ENCODE results near the gene SPTSSB. TPM values are rescaled to one million over a fixed set of nuclear protein-coding genes. Genes with fewer than 3 reads are reported as not detected.

Gene SPTSSB
- total RNA-seq, 2 experiments from 2014 or later: not detected

DNA sequence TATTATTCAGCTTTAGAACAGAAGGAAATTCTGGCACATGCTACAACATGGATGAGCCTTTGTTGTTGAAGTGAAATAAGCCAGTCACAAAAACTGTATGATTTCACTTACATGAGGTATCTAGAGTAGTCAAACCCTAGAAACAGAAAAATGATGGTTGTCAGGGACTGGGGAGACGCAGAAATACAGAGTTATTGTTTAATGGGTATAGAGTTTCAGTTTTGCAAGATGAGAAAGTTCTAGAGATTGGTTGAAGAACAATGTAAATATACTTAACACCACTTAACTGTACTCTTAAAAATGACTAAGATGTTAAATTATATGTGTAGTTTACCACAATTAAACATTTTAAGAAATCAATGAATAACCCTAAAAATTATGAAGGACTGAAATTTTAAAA, 15.8 kb downstream of the SPTSSB start:
- Histone ChIP-seq H3K9me3 (ENCODE audit: low read length) (no peaks in the 10 kb centered on the region), H3K36me3 (ENCODE audit: insufficient read depth, low read length) (no peaks in the 10 kb centered on the region), H3K27ac (ENCODE audit: low read depth, low read length, poor library complexity, severe bottlenecking) (no peak overlapping the region), H3K79me2 (ENCODE audit: insufficient read depth, low read depth, low read length) (no peaks in the 10 kb centered on the region), H4K20me1 (ENCODE audit: insufficient read depth, low read length) (no peaks in the 10 kb centered on the region), H3K4me3 (ENCODE audit: low read depth, low read length, poor library complexity, severe bottlenecking) (no peak overlapping the region), H3K4me2 (ENCODE audit: low read length) (no peak overlapping the region), H3K4me1 (ENCODE audit: insufficient read depth, low read length, poor library complexity, severe bottlenecking) (no peaks in the 10 kb centered on the region), H2AFZ (ENCODE audit: low read length) (no peak overlapping the region), H3K9me2 (ENCODE audit: insufficient read depth, low read length) (no peaks in the 10 kb centered on the region)
- CTCF ChIA-PET (ENCODE audit: unreplicated experiment): no interaction called here
- intact Hi-C loops (cut with micrococcal nuclease; ENCODE audit: unreplicated experiment): no loop called here
- BruUV-seq (replicated peaks): no TSS peak
- TF ChIP-seq CTCF (conservative IDR thresholded peaks at IDR 0.05; ENCODE audit: low read length): no peak
- TF ChIP-seq EZH2phosphoT487 (IDR thresholded peaks at IDR 0.05; ENCODE audit: borderline replicate concordance, low read depth, low read length): no peak
- POLR2A ChIA-PET: interaction anchor here (0.7 kb wide), 1 partner anchor 8 kb away, joined by 3 read pairs; no protein-coding TSS in a partner anchor
- DNase-seq (ENCODE audit: low spot score): no peak

GRCh38 chr3:161354554-161354953, 16.8 kb downstream of the SPTSSB start:
- no peak overlapping the region for H2AFZ ChIP-seq (ENCODE audit: low read length)
- DNase-seq (ENCODE audit: low spot score): no peak
- no peak overlapping the region for H3K4me3 ChIP-seq (ENCODE audit: low read depth, low read length, poor library complexity, severe bottlenecking)
- H4K20me1 ChIP-seq (ENCODE audit: insufficient read depth, low read length): no peaks in the 10 kb centered on the region
- intact Hi-C loops (cut with micrococcal nuclease; ENCODE audit: unreplicated experiment): no loop called here
- BruUV-seq (replicated peaks): no TSS peak
- CTCF ChIA-PET (ENCODE audit: unreplicated experiment): no interaction called here
- H3K27ac ChIP-seq (ENCODE audit: low read depth, low read length, poor library complexity, severe bottlenecking): no peak overlapping the region
- POLR2A ChIA-PET: no interaction called here
- H3K9me3 ChIP-seq (ENCODE audit: low read length): no peaks in the 10 kb centered on the region
- no peaks in the 10 kb centered on the region for H3K4me1 ChIP-seq (ENCODE audit: insufficient read depth, low read length, poor library complexity, severe bottlenecking)
- no peaks in the 10 kb centered on the region for H3K36me3 ChIP-seq (ENCODE audit: insufficient read depth, low read length)
- no peak overlapping the region for H3K4me2 ChIP-seq (ENCODE audit: low read length)
- no peak for TF ChIP-seq EZH2phosphoT487 (IDR thresholded peaks at IDR 0.05; ENCODE audit: borderline replicate concordance, low read depth, low read length)
- TF ChIP-seq CTCF (conservative IDR thresholded peaks at IDR 0.05; ENCODE audit: low read length): no peak
- H3K79me2 ChIP-seq (ENCODE audit: insufficient read depth, low read depth, low read length): no peaks in the 10 kb centered on the region
- no peaks in the 10 kb centered on the region for H3K9me2 ChIP-seq (ENCODE audit: insufficient read depth, low read length)

- no peak overlapping the region for H3K4me2 ChIP-seq (ENCODE audit: low read length)
- no peak overlapping the region for H3K4me3 ChIP-seq (ENCODE audit: low read depth, low read length, poor library complexity, severe bottlenecking)
- no peak overlapping the region for H3K27ac ChIP-seq (ENCODE audit: low read depth, low read length, poor library complexity, severe bottlenecking)
- no peak overlapping the region for H2AFZ ChIP-seq (ENCODE audit: low read length)
- no peaks in the 10 kb centered on the region for H3K9me3 ChIP-seq (ENCODE audit: low read length)
- no TSS peak for BruUV-seq (replicated peaks)
- intact Hi-C loops (cut with micrococcal nuclease; ENCODE audit: unreplicated experiment): no loop called here
- H4K20me1 ChIP-seq (ENCODE audit: insufficient read depth, low read length): no peaks in the 10 kb centered on the region
- no peaks in the 10 kb centered on the region for H3K79me2 ChIP-seq (ENCODE audit: insufficient read depth, low read depth, low read length)
- no peaks in the 10 kb centered on the region for H3K4me1 ChIP-seq (ENCODE audit: insufficient read depth, low read length, poor library complexity, severe bottlenecking)
- ChIA-PET POLR2A (interaction anchor here (0.7 kb wide), 1 partner anchor 336 kb away, joined by 3 read pairs; no protein-coding TSS in a partner anchor), CTCF (ENCODE audit: unreplicated experiment) (no interaction called here)
- TF ChIP-seq EZH2phosphoT487 (IDR thresholded peaks at IDR 0.05; ENCODE audit: borderline replicate concordance, low read depth, low read length) (no peak), CTCF (conservative IDR thresholded peaks at IDR 0.05; ENCODE audit: low read length) (no peak)
- no peaks in the 10 kb centered on the region for H3K9me2 ChIP-seq (ENCODE audit: insufficient read depth, low read length)
- no peak for DNase-seq (ENCODE audit: low spot score)
- no peaks in the 10 kb centered on the region for H3K36me3 ChIP-seq (ENCODE audit: insufficient read depth, low read length)
Observed at GRCh38 chr3:161351330-161351729, 20.0 kb downstream of the SPTSSB start.
